Vagina (tissue), 2 donors: Measurements from ENCODE around the gene PPL. TPM values are rescaled to one million over a fixed set of nuclear protein-coding genes. Genes with fewer than 3 reads are reported as not detected.

Source experiments
- DNase-seq, 2 donors: peaks; one replicate each; pipeline ENCODE4 v3.0.0-alpha.2; 2017; ENCODE audit errors: extremely low spot score in 2 of 2
- H3K27ac ChIP-seq: fragments of 200-600 bp; sonication (generic); one replicate; pipeline ENCODE4 v1.5.1; 2019
- H3K27me3 ChIP-seq: fragments of 200-600 bp; sonication (generic); one replicate; pipeline ENCODE4 v1.5.1; 2019
- H3K36me3 ChIP-seq, 2 donors: fragments of 200-600 bp; sonication (generic); one replicate each; pipeline ENCODE4 v1.5.1; 2017 to 2019
- H3K4me1 ChIP-seq: fragments of 200-600 bp; sonication (generic); one replicate; pipeline ENCODE4 v1.5.1; 2019
- H3K4me3 ChIP-seq, 2 donors: fragments of 200-600 bp; sonication (generic); 1 replicate in 1 of 2; 2 replicates in 1 of 2; pipeline ENCODE4 v1.5.1; 2016 to 2019
- H3K9me3 ChIP-seq: fragments of 200-600 bp; sonication (generic); one replicate; pipeline ENCODE4 v1.5.1; 2019
- CTCF ChIP-seq, 3 experiments: fragments of 450-650 bp in 2 of 3; fragments of 200-600 bp in 1 of 3; sonication (generic) in 1 of 3; IDR thresholded peaks; one replicate each; pipeline ENCODE4 v1.5.1; 2017 to 2019; ENCODE audit warnings: antibody characterized with exemption in 3 of 3, mild to moderate bottlenecking in 2 of 3, moderate library complexity in 2 of 3
- POLR2A ChIP-seq, 2 donors: fragments of 450-650 bp; IDR thresholded peaks; one replicate each; pipeline ENCODE4 v1.6.1; 2017; ENCODE audit warnings: antibody characterized with exemption in 2 of 2, mild to moderate bottlenecking in 2 of 2, moderate library complexity in 2 of 2
- POLR2AphosphoS5 ChIP-seq, 2 donors: sonication (generic); formaldehyde crosslinking; IDR thresholded peaks; one replicate each; pipeline ENCODE4 v1.9.0; 2017; ENCODE audit warnings: antibody characterized with exemption in 2 of 2, mild to moderate bottlenecking in 2 of 2, low read depth in 1 of 2; ENCODE audit not compliant: insufficient read depth in 1 of 2
- intact Hi-C: fragments of 100-400 bp; cut with DNase I; formaldehyde crosslinking; loops from one replicate; pipeline ENCODE4 v1.15.1; 2023
- total RNA-seq: library from RNA; depleted of rRNA; stranded (reverse); fragments of >200 nt; gene quantifications from one replicate; pipeline ENCODE4 v1.2.3, GENCODE V29; 2016

PPL gene
- total RNA-seq, 1 donor from 2014 or later: 391 TPM

GRCh38 chr16:4847774-4848587, 89.0 kb downstream of the PPL start:
- Histone ChIP-seq H3K27ac (peak overlapping the region; percentile 81), H3K36me3 (peaks cover 0 to 21% of the 10 kb centered on the region in 2 donors), H3K4me1 (peaks cover 65% of the 10 kb centered on the region), H3K9me3 (no peaks in the 10 kb centered on the region), H3K4me3 (peak overlapping the region; percentile 68 to 70), H3K27me3 (no peaks in the 10 kb centered on the region)
- no peak for TF ChIP-seq POLR2A (IDR thresholded peaks at IDR 0.05)
- no peak for TF ChIP-seq CTCF (IDR thresholded peaks at IDR 0.05)
- no peak for TF ChIP-seq POLR2AphosphoS5 (IDR thresholded peaks at IDR 0.05; ENCODE audit: insufficient read depth in 1 of 2, low read depth in 1 of 2)
- intact Hi-C loops: loop anchor here (2.0 kb wide), 1 partner anchor 109 kb away; no protein-coding TSS in a partner anchor
- peak in 1 of 2 donors; percentile 87 for DNase-seq

- DNase-seq: peak in 1 of 2 donors; percentile 98
- Histone ChIP-seq H3K27ac (peak within 1 kb of the TSS; percentile 81), H3K4me3 (peak within 1 kb of the TSS; percentile 68 to 70), H3K4me1 (peaks cover 56% of the 10 kb centered on the region), H3K9me3 (no peaks in the 10 kb centered on the region), H3K36me3 (peaks cover 0 to 30% of the 10 kb centered on the region in 2 donors), H3K27me3 (no peaks in the 10 kb centered on the region)
- TF ChIP-seq POLR2AphosphoS5 (IDR thresholded peaks at IDR 0.05; ENCODE audit: insufficient read depth in 1 of 2, low read depth in 1 of 2) (peak; percentile 75 to 87), POLR2A (IDR thresholded peaks at IDR 0.05) (peak in 1 of 2 donors; percentile 72), CTCF (IDR thresholded peaks at IDR 0.05) (no peak)
- intact Hi-C loops: loop anchor here (2.0 kb wide), 1 partner anchor 110 kb away; no protein-coding TSS in a partner anchor
Measured at GRCh38 chr16:4846901-4847773, 89.8 kb downstream of the PPL start, which contains the start of the genes GLYR1 and UBN1. TSS of gene GLYR1 (minus strand) at chr16:4847288. CDS start at chr16:4847265, 23 bp downstream. TSS of gene UBN1 (plus strand) at chr16:4847481. CDS start at chr16:4852918, 5,437 bp downstream.

- H3K27me3 ChIP-seq: no peaks in the 10 kb centered on the region
- peak overlapping the region; percentile 68 to 70 for H3K4me3 ChIP-seq
- intact Hi-C loops: loop anchor here (2.0 kb wide), 1 partner anchor 110 kb away; no protein-coding TSS in a partner anchor
- H3K36me3 ChIP-seq: peaks cover 0 to 36% of the 10 kb centered on the region in 2 donors
- peak overlapping the region; percentile 81 for H3K27ac ChIP-seq
- no peak for DNase-seq
- no peaks in the 10 kb centered on the region for H3K9me3 ChIP-seq
- H3K4me1 ChIP-seq: peaks cover 50% of the 10 kb centered on the region
- no peak for TF ChIP-seq CTCF (IDR thresholded peaks at IDR 0.05)
- TF ChIP-seq POLR2A (IDR thresholded peaks at IDR 0.05): no peak
- no peak for TF ChIP-seq POLR2AphosphoS5 (IDR thresholded peaks at IDR 0.05; ENCODE audit: insufficient read depth in 1 of 2, low read depth in 1 of 2)
Measured at GRCh38 chr16:4846503-4846900, 90.4 kb downstream of the PPL start.

- Histone ChIP-seq H3K27ac (no peak overlapping the region), H3K4me1 (peaks cover 12% of the 10 kb centered on the region), H3K27me3 (no peaks in the 10 kb centered on the region), H3K9me3 (no peaks in the 10 kb centered on the region), H3K36me3 (peaks cover 0 to 71% of the 10 kb centered on the region in 2 donors), H3K4me3 (no peak overlapping the region)
- TF ChIP-seq POLR2AphosphoS5 (IDR thresholded peaks at IDR 0.05; ENCODE audit: insufficient read depth in 1 of 2, low read depth in 1 of 2) (no peak), POLR2A (IDR thresholded peaks at IDR 0.05) (no peak), CTCF (IDR thresholded peaks at IDR 0.05) (no peak)
- no peak for DNase-seq
- intact Hi-C loops: no loop called here
Measured at GRCh38 chr16:4840984-4841383, 96.0 kb downstream of the PPL start.
